ENCODE data around the gene COL9A1.

The COL9A1 gene

DNA sequence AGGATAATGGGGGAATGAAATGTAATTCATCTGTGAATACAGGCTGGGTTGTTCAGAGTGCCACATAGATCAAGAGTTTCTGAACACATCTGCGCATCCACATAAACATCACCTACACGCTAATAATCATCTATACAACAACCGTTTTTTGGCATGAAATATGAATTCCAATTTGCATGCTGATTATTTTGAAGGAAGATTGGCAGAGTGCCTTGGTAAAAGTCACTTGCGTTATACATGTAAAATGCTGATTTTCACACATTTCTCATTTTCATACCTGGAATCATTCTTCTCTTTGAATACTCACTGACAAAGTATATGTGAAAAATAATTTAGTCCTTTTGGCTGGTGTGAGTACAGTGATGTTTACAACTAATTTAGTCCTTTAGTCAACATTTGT is 17.7 kb downstream of the COL9A1 start:
- DNase-seq, result no peak

- DNase-seq, result no peak
These were observed 19.9 kb downstream of the COL9A1 start for GRCh38 chr6:70282919-70283461.

- DNase-seq, result no peak
These were observed 20.5 kb downstream of the COL9A1 start for GRCh38 chr6:70282312-70282918.

DNA sequence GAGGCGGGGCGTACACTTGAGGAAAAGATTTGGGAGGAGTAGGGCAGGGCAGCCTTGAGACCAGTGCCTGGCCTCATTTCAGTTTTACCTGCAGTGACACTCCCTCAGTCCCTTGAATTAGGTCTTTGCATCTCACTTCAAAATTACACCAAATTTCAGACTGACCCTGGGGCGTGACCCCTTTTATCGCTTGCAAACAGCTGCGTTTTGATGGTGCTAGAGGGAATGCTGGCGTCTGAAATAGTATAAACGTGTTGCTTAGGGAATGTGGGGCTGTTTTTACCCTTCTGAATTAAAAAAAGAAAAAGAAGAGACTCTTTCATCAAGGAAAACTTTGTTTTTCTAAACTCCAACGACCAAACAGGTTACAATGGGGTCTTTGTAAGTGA is 21.0 kb downstream of the COL9A1 start:
- DNase-seq, result no peak

GRCh38 chr6:70280400-70280853 is 22.5 kb downstream of the COL9A1 start:
- DNase-seq, result no peak

DNA sequence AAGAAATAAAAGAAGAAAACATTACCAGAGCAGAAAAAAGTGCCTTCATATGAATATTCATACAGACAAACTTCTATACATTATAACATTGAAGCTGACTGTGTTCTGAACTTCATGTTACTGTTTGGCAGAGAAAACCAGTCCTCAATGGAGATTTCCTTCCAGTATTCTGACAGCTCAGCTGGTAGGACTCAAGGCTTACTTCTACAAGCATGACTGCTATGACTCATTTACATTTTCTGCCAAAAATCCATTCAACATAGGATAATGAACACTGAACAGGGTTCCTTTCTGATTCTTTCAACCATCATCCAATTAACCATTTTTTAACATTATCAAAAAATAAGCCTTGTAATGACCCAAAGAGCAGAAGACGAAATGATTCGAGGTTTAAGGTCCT is 25.4 kb downstream of the COL9A1 start:
- DNase-seq, result no peak

- no peak for DNase-seq
These were observed 28.5 kb downstream of the COL9A1 start for GRCh38 chr6:70274338-70274737.

DNA sequence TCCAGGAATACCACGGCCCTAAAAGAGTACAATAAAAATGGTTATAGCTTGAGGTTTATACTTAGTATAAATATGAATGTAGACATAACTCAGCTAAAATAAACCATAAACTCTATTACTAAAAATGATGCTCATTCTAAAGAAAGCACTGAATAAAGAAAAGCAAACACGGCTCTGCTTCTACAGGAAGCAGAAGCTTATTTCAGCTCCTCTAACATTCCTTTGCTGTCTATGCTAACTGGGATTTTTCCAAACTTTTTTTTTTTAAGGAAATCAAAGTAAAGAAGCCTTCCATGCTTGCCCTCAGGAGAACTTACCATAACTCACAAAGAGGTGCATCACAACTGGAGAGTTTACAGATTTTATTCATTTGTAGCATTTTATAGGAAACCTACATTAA is 30.8 kb downstream of the COL9A1 start:
- no peak for DNase-seq

- DNase-seq, result no peak
These were observed 32.4 kb downstream of the COL9A1 start for GRCh38 chr6:70270287-70271005.

GRCh38 chr6:70266142-70266541 is 36.7 kb downstream of the COL9A1 start:
- no peak for DNase-seq

DNA sequence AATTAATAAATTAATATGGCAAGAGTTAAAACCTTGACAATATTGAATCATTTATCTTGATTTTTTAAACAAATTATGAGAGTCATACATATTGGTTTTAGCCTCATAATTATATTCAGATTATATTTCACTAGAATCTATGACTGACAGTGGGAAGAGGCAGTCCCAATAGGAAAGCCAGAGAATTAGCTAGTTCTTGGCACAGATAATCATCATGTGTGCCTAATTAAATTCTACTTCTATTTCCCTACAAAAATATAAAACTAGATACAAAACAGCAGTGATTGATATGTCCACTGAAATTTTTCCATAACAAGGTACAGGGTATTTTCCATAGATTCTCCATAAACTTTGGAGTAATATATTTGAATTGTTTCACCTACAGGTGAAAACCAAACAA is 38.6 kb downstream of the COL9A1 start:
- no peak for DNase-seq

DNA sequence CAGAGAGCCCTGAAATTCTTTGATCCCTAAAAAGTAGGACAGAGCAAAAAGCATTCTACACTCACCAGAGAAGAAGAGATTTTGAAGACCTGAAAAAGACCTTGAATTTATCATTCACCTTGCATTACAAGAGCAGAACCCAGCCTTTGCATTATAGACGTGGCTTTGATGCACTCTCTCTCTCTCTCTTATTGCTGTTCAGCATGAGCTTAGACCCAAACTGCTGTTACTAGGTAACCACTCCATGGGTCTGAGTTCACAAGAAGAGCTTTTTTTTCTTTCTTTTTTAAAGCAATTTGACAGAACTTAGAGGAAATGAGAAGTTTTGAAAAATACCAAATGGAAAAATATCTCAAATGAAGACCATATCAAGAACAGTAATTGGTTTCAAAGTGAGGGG is 44.4 kb downstream of the COL9A1 start:
- no peak for DNase-seq

DNA sequence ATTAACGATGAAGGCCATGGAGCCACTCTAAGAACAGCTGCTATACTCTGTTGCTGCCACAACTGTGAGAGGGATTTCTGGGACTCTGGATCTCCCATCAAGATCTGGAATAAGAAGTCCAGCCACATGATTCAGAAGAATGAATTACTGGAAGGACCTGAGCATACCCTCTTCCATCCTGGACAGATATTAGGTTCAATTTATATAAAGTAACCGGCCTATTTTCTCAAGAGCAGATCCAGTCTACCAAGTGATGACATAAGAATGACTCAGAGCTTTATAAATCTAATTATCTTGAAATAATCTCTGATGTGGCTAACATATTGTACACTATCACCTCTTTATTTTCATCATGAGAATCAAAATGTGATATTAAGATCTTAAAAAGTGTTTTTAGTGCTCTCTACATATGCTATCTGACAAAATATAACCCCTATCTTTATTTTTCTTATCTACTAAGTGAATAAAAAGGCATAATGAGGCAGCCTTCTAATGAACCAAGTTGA is 45.1 kb downstream of the COL9A1 start:
- no peak for DNase-seq

- DNase-seq, result no peak
These were observed 48.1 kb downstream of the COL9A1 start for GRCh38 chr6:70254784-70255183.

- no peak for DNase-seq
These were observed 49.0 kb downstream of the COL9A1 start for GRCh38 chr6:70253923-70254322.

- DNase-seq, result no peak
These were observed 50.3 kb downstream of the COL9A1 start for GRCh38 chr6:70252604-70253003.

DNA sequence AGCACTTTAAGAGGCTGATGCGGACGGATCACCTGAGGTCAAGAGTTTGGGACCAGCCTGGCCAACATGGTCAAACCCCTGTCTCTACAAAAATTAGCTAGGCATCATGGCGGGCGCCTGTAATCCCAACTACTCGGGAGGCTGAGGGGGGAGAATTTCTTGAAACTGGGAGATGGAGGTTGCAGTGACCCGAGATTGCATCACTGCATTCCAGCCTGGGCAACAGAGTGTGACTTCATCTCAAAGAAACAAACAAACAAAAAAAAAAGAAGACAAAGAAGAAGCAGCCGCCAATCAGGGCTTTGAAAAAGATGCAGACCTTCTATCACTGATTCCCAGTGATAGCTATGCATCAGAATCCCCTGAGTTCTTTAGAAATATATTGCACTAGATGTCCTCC is 56.8 kb downstream of the COL9A1 start:
- no peak for DNase-seq

GRCh38 chr6:70241991-70242420 is 60.9 kb downstream of the COL9A1 start:
- DNase-seq, result no peak

DNA sequence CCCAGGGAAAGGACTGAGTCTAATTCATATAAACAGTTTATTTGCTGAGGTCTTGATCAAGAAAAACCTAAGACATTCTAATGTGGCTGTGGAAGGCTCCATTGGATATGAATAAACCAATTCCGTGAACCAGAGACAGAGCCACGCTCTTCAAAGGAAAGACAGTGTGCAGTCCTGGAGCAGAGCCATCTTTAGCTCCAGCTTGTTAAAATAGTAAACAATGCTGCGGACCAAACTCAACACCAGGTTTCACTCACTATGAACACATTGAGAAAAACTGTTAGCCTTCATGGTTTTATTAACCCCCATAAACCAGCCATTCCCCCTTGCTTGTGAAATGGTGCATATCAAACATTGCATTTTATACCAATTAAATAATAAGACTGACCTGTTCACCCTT is 61.9 kb downstream of the COL9A1 start:
- no peak for DNase-seq

DNA sequence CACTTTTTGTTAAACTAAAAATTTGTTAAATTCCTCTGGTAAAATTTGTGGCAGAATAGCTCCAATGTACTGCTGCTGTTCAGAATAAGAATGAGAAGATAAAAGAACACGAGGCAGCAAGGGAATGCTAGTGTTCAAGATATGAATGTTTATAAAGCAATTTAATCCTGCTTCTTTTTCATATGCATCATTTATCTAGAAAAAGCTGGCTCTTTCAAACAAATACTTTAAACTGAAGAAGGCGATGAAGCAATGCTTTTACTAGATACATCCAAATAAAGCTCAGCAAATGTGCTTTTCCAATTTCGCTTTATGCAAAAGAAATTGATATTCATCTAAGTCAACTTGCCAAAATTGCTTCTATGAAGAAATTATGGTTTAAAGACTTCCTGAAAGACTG is 66.5 kb downstream of the COL9A1 start:
- DNase-seq, result no peak

- DNase-seq, result no peak
These were observed 68.2 kb downstream of the COL9A1 start for GRCh38 chr6:70234561-70235236.

- no peak for DNase-seq
These were observed 71.6 kb downstream of the COL9A1 start for GRCh38 chr6:70231311-70231710.

GRCh38 chr6:70225055-70225454 is 77.8 kb downstream of the COL9A1 start:
- no peak for DNase-seq

- no peak for DNase-seq
These were observed 80.5 kb downstream of the COL9A1 start for GRCh38 chr6:70222439-70222749.
